ENCODE data around the gene S100G. TPM values are rescaled to one million over a fixed set of nuclear protein-coding genes. Genes with fewer than 3 reads are reported as not detected.

S100G gene
- total RNA-seq, 2 donors from 2014 or later, result not detected

DNA sequence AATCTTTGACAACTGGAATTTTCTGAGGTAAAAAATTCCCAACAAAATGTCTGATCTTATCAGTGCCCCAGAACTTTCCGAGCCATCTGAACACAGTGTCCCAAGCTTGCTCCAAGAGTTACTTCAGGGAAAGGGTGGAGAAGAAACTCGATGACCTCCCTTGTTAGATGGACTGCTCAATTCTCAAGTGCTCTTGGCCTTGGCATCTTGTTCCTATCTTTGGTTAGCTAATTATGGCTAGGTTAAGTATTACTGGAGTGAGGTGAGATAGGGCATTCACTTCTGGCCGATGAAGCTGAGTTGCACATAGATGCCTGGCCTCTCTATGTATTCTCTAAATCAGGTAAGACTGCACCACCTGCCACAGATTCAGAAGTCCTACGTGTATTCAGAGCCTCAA, 9.1 kb upstream of the S100G start:
- ATAC-seq (no peak), DNase-seq (no peak)
- intact Hi-C loops (cut with DNase I, micrococcal nuclease), result no loop called here

DNA sequence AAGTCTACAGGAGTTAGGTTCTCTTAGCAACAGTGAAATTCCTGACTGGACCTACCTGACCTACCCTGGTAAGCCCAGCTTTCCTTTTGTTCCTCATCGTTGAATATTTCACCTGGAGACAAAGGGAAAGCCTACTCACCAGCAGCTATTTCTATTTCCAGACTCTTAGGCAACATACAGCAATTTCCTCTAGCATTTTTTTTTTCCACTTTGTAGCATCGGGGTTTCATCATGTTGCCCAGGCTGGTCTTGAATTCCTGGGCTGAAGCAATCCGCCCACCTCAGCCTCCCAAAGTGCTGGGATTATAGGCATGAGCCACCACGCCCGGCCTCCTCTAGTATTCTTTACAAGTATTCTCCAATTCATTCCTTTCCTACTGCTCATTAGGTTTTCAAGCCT, 6.8 kb upstream of the S100G start:
- no peak for ATAC-seq
- DNase-seq, result no peak
- intact Hi-C loops (cut with DNase I, micrococcal nuclease), result no loop called here

DNA sequence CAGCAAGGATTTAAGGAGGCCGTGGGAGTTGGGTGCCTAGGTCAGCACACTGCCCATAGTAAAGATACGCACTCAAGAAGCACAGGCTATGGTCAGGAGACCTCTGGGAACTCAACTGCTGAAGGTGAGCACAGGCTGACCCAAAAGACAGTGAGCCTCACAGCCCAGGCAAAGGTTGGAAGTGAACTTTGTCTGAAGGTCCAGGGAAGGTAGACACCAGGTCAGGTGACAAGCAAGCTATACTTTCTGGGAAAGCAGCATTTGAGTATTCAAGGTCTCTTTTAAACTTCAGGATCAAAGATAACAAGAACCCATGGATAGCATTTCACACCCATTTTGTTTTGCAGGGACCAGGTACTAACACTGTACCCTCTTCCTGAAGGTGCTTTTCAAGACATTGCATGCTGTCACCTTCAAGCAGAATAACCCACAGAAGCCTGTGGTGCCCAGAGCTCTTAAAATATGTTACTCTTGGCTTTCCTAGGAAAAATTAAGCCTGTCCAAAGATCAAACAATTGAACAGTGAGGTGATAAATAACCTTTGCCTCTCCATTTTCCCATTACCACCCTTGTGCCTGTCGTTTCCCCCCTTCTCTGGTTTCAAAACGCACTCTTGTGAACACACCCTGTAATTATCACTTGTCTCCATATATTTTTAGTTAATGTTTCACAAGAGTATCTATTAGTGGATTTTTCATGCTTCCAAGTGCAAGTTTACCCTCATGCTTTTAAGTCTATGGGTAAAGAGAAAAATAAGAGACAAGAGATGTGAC, 3.4 kb upstream of the S100G start:
- DNase-seq (no peak), ATAC-seq (peak; percentile 86)
- intact Hi-C loops (cut with DNase I, micrococcal nuclease), result no loop called here

DNA sequence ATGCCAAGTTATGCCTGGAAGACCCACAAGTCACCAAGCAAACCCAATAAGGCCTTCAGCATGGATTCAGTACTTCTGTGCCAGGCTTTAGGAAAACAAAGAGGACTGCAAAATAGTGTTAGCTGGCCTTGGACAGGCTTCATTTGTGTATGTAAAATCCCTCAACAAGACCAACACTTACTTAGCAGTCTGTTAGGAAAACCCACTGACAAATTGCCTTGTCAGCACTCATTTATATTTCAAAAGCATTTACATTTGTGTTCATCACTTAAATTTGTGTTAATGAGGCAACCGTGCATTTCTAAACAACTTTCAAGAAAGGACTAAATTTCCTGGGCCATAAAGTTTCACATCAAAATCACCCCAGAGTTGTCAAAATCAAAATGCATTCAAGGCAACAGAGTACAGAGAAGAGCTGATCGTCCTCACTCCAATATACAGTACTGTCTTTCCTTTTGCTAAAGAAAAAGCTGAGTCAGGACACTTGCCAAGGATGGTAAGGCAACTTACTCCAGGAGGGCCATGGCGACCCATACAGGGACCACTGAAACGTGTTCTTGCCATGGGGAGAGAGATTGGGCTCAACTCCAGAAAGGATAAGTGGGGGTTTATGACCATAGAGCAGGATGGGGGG, 1.6 kb downstream of the S100G start:
- ATAC-seq (no peak), DNase-seq (no peak)
- intact Hi-C loops (cut with DNase I, micrococcal nuclease), result no loop called here

DNA sequence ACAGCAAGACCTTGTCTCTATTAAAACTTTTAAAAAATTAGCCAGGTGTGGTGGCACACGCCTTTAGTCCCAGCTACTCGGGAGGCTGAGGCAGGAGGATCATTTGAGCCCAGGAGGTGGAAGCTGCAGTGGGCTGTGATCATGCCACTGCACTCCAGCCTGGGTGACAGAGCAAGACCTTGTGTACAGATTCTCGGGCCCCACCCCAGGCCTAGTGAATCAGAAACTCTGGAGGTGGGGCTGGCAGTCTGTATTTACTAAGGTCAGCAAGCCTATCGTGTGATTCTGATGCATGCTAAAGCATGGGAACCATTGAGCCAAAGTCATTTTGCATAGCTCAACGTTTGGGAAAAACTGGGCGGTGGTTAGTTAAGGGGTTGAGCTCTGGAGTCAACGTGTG, 3.5 kb downstream of the S100G start:
- ATAC-seq, result peak; percentile 92
- intact Hi-C loops (cut with DNase I, micrococcal nuclease), result no loop called here

DNA sequence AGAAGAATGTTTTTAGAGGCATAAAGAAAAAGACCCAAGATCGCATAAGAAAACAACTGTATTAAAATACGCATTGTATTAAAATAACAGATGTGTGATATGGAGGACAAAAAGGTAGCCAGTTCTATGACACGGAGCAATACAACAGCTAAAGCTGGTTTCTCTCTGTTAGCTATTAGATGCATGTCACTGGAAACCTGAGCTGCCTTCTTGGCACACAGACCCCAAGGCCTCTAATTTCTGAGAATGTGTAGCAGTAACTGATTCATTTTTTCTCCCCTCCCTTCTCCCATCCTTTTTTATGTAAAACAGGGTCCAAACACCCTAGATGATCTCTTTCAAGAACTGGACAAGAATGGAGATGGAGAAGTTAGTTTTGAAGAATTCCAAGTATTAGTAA, 4.1 kb downstream of the S100G start:
- intact Hi-C loops (cut with DNase I, micrococcal nuclease), result no loop called here
- ATAC-seq (no peak), DNase-seq (no peak)

More for the DNA sequence above, 3.5 kb downstream of the S100G start:
- DNase-seq, result peak; percentile 31 to 37

DNA sequence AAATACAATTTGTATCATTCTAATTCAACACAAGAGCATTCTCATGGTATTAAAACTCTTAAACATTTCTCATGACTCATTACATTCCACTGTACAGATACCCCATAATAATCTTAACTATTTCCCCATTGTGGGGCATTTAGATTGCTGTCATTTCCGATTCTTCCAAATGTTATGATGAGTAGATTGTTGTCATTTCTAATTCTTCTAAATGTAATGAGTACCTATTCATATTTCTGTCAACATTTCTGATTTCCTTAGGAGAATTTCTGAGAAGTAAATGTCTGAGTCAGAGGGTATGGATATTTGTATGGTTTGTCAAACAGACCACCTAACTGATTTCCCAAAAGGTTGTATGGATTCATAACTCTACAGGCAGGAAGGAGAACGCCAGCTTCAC, 8.3 kb downstream of the S100G start:
- no peak for DNase-seq
- no peak for ATAC-seq
- intact Hi-C loops (cut with DNase I, micrococcal nuclease), result no loop called here

DNA sequence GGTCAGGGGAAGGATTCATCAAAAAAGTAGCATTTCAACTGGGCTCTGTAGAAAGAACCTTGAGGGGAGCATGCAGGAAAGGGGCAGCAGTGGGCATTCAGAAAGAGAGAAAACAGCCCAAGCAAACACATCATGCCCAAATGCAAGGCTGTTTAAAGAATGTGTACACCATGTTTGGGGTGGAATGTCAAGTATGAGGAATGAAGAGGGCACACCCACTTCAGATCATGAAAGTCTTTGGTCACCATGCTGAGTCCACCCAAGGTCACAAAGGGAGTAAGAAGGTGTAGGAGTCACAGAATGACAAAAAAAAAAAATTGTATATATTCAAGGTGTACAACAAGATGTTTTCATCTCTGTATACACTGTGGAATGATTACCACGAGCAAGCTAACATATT, 9.4 kb downstream of the S100G start:
- ATAC-seq (no peak), DNase-seq (no peak)
- intact Hi-C loops (cut with DNase I, micrococcal nuclease), result no loop called here

DNA sequence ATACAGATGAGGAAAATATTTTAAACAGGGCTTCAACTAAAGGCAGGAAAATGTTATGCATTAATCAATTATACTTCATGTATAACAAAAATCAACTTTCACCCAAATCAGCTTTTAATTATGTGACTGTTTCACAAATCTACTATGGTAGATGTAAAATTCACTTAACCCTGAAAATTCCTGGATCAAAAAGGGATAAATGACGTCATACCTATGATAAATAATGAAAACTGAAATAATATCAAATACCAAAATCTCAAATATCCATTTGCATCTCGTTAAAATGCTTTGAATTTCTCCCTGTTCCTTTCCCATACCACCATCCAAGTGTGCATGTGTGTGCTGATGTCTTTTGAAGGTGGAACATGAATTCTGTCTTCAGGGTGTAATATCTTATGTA, 11.5 kb downstream of the S100G start:
- no peak for ATAC-seq
- DNase-seq, result no peak
- intact Hi-C loops (cut with DNase I, micrococcal nuclease), result no loop called here

DNA sequence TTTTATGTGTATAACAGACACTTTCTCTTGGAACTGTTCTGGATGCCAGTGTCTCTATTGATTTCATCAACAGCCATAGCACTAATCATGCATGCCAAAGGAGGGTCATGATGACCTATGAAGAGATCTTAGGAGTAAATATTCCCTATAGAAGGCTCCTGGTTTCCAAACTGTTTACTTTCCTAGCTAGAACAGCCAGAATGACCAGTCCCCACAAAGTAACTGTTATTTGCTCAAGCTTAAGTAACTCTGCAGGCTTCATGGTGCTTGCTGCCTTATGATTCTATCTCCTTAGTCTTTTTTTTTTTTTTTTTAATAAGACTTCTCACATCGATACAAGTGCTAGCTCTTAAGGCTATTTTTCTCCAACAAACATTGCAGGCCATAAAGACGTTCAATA, 12.4 kb downstream of the S100G start:
- ATAC-seq, result no peak
- DNase-seq, result no peak
- intact Hi-C loops (cut with DNase I, micrococcal nuclease), result no loop called here

DNA sequence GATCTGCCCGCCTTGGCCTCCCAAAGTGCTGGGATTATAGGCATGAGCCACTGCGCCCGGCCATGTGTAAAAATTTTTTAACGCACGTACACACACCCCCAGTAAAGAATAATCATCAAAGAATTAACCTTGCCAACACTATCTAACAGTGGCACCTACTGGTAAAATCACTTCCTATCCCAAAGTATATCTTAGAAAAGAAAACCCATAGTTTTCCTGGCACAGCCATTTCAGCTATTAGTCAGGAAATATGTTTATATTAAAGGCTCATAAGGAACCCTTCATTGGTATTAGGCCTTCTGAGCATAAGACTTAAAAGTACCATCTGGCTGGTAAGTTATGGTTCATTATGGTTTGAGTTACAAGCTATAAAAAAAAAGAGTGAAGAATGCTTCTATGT, 14.1 kb downstream of the S100G start:
- DNase-seq (no peak), ATAC-seq (no peak)
- intact Hi-C loops (cut with DNase I, micrococcal nuclease), result no loop called here

DNA sequence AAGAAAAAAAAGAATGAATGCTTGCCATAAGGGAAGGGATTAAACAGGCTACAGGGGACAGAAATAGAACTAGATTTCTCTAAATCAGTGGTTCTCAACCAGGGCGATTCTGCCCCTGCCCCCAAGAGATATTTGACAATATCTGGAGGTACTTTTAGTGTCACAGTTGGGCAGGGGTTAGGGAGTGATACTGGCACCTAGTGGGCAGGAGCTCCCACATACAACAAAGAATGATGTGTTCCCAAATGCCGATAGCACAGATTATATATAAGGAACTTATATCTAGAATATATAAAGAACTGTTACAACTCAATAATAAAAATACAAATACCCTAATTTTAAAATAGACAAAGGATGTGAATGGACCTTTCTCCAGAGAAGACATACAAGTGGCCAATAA, 14.7 kb downstream of the S100G start:
- intact Hi-C loops (cut with DNase I, micrococcal nuclease), result no loop called here
- no peak for DNase-seq
- ATAC-seq, result no peak

DNA sequence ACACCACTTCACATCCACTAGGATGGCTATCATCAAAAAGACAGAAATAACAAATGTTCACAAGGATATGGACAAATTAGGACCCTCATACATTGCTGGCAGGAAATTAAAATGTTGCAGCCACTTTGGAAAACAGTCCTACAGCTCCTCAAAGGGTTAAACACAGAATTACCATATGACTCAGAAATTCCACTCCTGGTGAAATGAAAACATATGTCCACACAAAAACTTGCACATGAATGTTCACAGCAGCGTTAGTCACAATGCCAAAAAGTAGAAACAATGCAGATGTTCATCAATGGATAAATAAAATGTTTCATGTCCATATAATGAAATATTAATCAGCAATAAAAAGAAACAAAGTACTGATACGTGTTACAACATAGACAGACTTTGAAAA, 15.1 kb downstream of the S100G start:
- DNase-seq (no peak), ATAC-seq (no peak)
- intact Hi-C loops (cut with DNase I, micrococcal nuclease), result no loop called here

DNA sequence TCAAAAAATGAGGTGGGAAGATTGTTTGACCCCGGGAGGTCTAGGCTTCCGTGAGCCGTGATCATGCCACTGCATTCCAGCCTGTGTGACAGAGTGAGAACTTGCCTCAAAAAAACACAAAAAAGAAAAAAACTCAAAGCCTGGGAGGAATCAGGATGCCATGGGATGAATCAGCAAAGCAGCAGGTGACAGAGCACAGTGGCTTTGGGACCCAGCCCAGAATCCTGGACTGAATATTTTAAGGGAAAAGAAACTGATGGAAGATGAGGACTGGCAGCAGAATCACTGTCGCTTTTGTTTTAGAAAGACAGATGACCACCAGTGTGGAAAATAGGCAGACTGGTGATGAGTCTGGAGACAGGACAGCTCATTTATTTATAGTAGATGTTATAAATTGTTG, 16.6 kb downstream of the S100G start:
- DNase-seq (no peak), ATAC-seq (no peak)
- intact Hi-C loops (cut with DNase I, micrococcal nuclease), result no loop called here

DNA sequence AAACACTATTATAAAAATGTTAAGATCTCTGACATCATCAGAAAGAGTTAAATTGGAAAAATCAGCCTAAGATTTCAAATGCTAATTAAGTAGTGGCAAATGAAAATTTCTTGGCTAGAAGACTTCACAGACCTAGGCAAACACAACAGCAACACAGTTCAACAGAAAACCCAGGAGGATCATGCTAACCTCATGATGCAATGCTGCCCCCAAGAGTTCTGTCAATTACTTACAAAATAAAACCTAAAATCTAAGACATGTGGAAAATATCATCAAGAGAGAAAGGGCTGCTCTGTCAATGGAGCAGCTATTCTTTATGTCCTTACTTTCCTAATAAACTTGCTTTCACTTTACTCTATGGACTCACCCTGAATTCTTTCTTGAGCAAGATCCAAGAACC, 21.0 kb downstream of the S100G start:
- intact Hi-C loops (cut with DNase I, micrococcal nuclease), result no loop called here
- DNase-seq, result no peak
- peak; percentile 64 for ATAC-seq

DNA sequence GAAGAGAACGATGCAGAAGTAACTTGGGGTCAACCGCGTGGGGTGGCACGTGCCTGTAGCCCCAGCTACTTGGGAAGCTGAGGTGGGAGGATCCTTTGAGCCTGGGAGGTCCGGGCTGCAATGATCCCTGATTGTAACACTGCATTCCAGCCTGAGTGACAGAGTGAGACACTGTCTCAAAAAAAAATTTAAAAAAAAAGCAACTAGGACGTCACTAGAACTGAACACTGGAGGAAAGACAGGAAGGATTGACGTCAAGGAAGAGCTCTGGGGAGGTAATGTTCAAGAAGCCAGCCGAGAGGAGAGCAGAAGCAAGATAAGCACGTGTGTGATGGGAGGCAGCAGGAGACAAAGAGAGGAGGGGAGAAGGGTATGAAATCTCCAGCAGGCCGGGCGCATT, 28.7 kb downstream of the S100G start:
- DNase-seq, result no peak
- ATAC-seq, result no peak
- intact Hi-C loops (cut with DNase I, micrococcal nuclease), result no loop called here

DNA sequence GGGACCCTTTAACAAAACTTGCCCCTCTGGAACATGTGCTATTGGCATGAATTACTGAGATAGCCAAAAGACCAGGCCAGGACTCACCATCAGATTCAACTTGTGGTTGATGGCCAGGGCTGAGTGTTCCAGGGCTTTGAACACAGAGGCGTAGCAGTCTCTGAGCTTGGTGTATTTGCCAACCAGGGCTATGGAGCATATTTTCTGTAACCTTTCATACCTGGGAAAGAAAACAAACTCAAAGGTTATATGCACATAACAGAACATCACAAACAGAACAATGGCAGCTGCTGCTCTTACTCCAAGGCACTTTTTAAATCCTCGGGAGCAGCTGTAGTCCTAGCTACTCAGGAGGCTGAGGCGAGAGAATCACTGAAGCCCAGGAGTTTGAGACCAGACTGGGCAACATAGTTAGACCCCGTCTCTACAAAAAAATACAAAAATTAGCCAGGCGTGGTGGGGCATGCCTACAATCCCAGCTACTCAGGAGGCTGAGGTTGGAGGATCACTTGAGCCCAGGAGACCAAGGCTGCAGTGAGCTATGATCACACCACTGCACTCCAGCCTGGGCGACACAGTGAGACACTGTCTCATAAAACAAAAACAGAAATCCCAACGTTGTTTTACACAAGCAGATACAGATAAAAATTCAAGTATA, 33.2 kb downstream of the S100G start:
- ATAC-seq, result no peak
- intact Hi-C loops (cut with DNase I, micrococcal nuclease), result no loop called here
- DNase-seq, result no peak

DNA sequence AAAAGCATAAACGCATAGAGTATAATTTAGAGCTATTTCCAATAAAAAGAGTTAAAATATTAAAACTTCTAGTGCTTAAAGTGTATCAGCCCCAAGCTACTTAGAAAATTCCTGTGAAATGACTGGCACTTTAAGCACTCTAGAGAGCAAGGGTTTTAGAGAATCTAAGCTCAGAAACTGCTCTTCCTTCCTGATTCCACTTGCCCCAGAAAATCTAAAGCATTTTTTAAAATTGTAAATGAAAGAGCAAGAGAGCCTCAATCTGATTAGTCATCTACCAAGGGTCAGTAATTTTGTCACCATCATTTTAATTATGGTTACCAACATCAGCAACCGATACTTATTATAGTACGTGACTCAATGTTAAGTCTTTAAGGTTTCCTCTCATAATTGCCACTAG, 37.6 kb downstream of the S100G start:
- intact Hi-C loops (cut with DNase I, micrococcal nuclease), result no loop called here
- no peak for ATAC-seq
- DNase-seq, result no peak

DNA sequence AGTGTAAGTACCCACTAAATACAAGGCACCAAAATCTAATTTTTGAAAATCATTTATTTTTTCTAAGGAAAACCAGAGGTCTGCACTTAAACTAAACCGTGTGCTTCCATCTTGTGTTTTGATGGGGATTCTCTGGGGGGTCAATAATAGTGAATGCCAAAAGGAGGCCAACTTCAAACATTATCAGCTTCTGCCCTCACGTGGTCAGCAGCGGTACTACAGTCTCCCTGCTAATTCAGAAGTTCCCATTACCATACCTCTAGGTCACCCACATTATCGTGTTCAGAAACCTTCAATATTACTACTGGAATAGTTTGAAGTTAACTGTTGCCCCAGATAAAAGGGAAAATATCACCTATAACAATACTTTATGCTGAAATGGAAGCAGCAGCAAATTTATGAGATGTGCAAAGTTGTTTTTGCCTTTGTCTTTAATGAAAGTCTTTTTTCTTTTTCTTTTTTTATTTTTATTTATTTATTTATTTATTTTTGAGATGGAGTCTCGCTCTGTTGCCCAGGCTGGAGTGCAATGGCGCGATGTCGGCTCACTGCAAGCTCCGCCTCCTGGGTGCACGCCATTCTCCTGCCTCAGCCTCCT, 45.2 kb downstream of the S100G start:
- ATAC-seq (peak; percentile 68), DNase-seq (peak; percentile 39 to 78)
- intact Hi-C loops (cut with DNase I, micrococcal nuclease), result loop anchor here in 1 of 2 donors (10.0 kb wide), 1 partner anchor 260 kb away; no protein-coding TSS in a partner anchor

DNA sequence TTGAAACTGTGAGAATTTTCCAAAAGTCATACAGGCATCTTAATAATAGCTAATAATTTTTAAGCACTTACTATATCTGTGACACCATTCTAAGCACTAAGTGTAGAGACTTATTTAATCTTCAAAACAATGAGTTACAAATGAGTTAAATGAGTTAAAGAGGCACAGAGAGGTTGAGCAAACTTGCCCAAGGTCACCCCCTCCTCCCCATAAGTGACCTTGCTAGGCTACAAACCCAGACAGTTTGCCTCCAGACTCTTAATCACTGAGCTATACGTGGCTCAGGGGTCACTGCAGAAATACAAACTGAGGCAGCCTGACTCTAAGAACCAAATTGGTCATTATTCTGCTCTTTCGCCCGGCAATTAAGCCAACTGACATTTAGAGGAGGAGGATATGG, 47.0 kb downstream of the S100G start:
- DNase-seq (no peak), ATAC-seq (no peak)
- intact Hi-C loops (cut with DNase I, micrococcal nuclease), result loop anchor here in 1 of 2 donors (10.0 kb wide), 1 partner anchor 262 kb away; no protein-coding TSS in a partner anchor

Measured in left colon (tissue), 2 donors.